ENCODE data around the gene NRBP1. TPM values are rescaled to one million over a fixed set of nuclear protein-coding genes. Genes with fewer than 3 reads are reported as not detected.

The NRBP1 gene
- total RNA-seq, 4 donors from 2014 or later: 91.8 to 125 (median 120) TPM

GRCh38 chr2:27489498-27490397 is 61.3 kb downstream of the NRBP1 start, which contains the start of gene IFT172:
Gene IFT172, minus strand, starts transcription at chr2:27489743. Its CDS starts 90 bp downstream, at chr2:27489653.
- in situ Hi-C loops (cut with MboI; ENCODE audit: low sequenced_read_pairs in 4 of 4): no loop called here
- intact Hi-C loops (cut with DNase I; ENCODE audit: low total_unique reads): loop anchor here (1.0 to 10.0 kb wide), 6 partner anchors 81 to 275 kb away; partner anchors contain the start of genes ATRAID, CAD, CCDC121 and GPN1
- H3K27me3 ChIP-seq: peaks cover 0 to 7% (median 0%) of the 10 kb centered on the region in 3 donors
- peak; percentile 99 for ATAC-seq
- peaks cover 13 to 25% of the 10 kb centered on the region in 2 donors for H3K4me1 ChIP-seq
- peak; percentile 48 to 76 for TF ChIP-seq POLR2A (IDR thresholded peaks at IDR 0.05)
- no peak for TF ChIP-seq CTCF (IDR thresholded peaks at IDR 0.05 in 4 of 5, conservative IDR thresholded peaks at IDR 0.05 in 1 of 5)
- H3K36me3 ChIP-seq: peaks cover 0 to 3% of the 10 kb centered on the region in 2 donors
- H3K9me3 ChIP-seq: no peaks in the 10 kb centered on the region
- peak within 1 kb of the TSS; percentile 69 to 83 (median 77) for H3K4me3 ChIP-seq
- peak within 1 kb of the TSS; percentile 75 to 85 (median 83) for H3K27ac ChIP-seq
- peak; percentile 99 for DNase-seq

Other genes starting within 250 kb of the NRBP1 start
- 100 to 1,000 TPM; 131 to 203 (median 171) TPM for gene ATRAID, start 216.6 kb upstream of the NRBP1 start, total RNA-seq
- 10 to 100 TPM; 19.0 to 46.5 (median 32.5) TPM for gene SLC5A6, start 216.4 kb upstream of the NRBP1 start, total RNA-seq
- 10 to 100 TPM in 1 of 4 donors, 1 to 10 TPM in 3; 2.7 to 10.2 (median 7.1) TPM for gene CAD, start 211.3 kb upstream of the NRBP1 start, total RNA-seq
- under 1 TPM in 1 of 4 donors, not detected in 3; 0.20 TPM for gene SLC30A3, start 165.6 kb upstream of the NRBP1 start, total RNA-seq
- not detected for gene DNAJC5G, start 153.2 kb upstream of the NRBP1 start, total RNA-seq
- 100 to 1,000 TPM; 219 to 554 (median 427) TPM for gene TRIM54, start 146.2 kb upstream of the NRBP1 start, total RNA-seq
- not detected for gene UCN, start 120.2 kb upstream of the NRBP1 start, total RNA-seq
- gene MPV17, start 105.5 kb upstream of the NRBP1 start, total RNA-seq: 10 to 100 TPM in 3 of 4 donors, 1 to 10 TPM in 1; 9.9 to 16.0 (median 11.5) TPM
- 10 to 100 TPM; 25.3 to 45.6 (median 40.5) TPM for gene GTF3C2, start 71.9 kb upstream of the NRBP1 start, total RNA-seq
- 10 to 100 TPM; 50.5 to 57.9 (median 53.8) TPM for gene EIF2B4, start 58.3 kb upstream of the NRBP1 start, total RNA-seq
- 10 to 100 TPM; 47.2 to 91.5 (median 56.3) TPM for gene SNX17, start 58.0 kb upstream of the NRBP1 start, total RNA-seq
- gene ZNF513, start 47.9 kb upstream of the NRBP1 start, total RNA-seq: 1 to 10 TPM; 2.0 to 7.6 (median 4.5) TPM
- 100 to 1,000 TPM in 1 of 4 donors, 10 to 100 TPM in 3; 47.2 to 111 (median 92.2) TPM for gene PPM1G, start 19.0 kb upstream of the NRBP1 start, total RNA-seq
- gene KRTCAP3, start 13.8 kb downstream of the NRBP1 start, total RNA-seq: 1 to 10 TPM in 1 of 4 donors, under 1 TPM in 1, not detected in 2; 0.93 to 2.1 TPM
- gene IFT172, start 61.1 kb downstream of the NRBP1 start, total RNA-seq: 10 to 100 TPM in 2 of 4 donors, 1 to 10 TPM in 2; 3.1 to 16.8 (median 8.6) TPM
- 1 to 10 TPM; 2.0 to 6.4 (median 3.1) TPM for gene FNDC4, start 66.6 kb downstream of the NRBP1 start, total RNA-seq
- under 1 TPM in 1 of 4 donors, not detected in 3; 0.40 TPM for gene GCKR, start 68.2 kb downstream of the NRBP1 start, total RNA-seq
- 10 to 100 TPM in 2 of 4 donors, 1 to 10 TPM in 2; 5.8 to 15.6 (median 8.4) TPM for gene ZNF512, start 154.4 kb downstream of the NRBP1 start, total RNA-seq
- gene CCDC121, start 200.4 kb downstream of the NRBP1 start, total RNA-seq: 1 to 10 TPM in 3 of 4 donors, under 1 TPM in 1; 0.56 to 2.0 (median 1.3) TPM
- 10 to 100 TPM; 21.0 to 30.0 (median 25.0) TPM for gene GPN1, start 200.4 kb downstream of the NRBP1 start, total RNA-seq
- 10 to 100 TPM; 14.6 to 26.0 (median 21.9) TPM for gene SUPT7L, start 235.0 kb downstream of the NRBP1 start, total RNA-seq
- gene SLC4A1AP, start 235.3 kb downstream of the NRBP1 start, total RNA-seq: 10 to 100 TPM; 32.1 to 44.2 (median 34.6) TPM